WTC11 (cell line): ENCODE data around the gene HSFX3. TPM values are rescaled to one million over a fixed set of nuclear protein-coding genes. Genes with fewer than 3 reads are reported as not detected.

ENCODE experiments used
- ATAC-seq: fragments of 200-7000 bp; cut with Tn5 transposase; 2 replicates; pipeline ENCODE4 v1.10.0; 2021; ENCODE audit warnings: mild to moderate bottlenecking, moderate library complexity
- CTCF ChIA-PET: fragments of 300-600 bp; sonication (Branson Sonifier 250); formaldehyde crosslinking; loops from one replicate; lab custom pipeline; 2021; ENCODE audit warnings: antibody characterized with exemption; lab: Charles Lee
- POLR2A ChIA-PET: fragments of 350-600 bp; sonication (Branson Sonifier 250); formaldehyde crosslinking; loops from one replicate; lab custom pipeline; 2021; ENCODE audit warnings: antibody characterized with exemption; lab: Charles Lee
- DNase-seq: peaks from one replicate; pipeline ENCODE4 v3.0.0; 2021; ENCODE audit warnings: low spot score
- H3K27ac Mint-ChIP-seq: 2 replicates; pipeline ENCODE4 v1.8.0; 2021; ENCODE audit warnings: mixed read lengths
- H3K27me3 Mint-ChIP-seq: 2 replicates; pipeline ENCODE4 v1.8.0; 2021; ENCODE audit warnings: low read depth, mild to moderate bottlenecking, moderate library complexity, mixed read lengths
- H3K36me3 Mint-ChIP-seq: 2 replicates; pipeline ENCODE4 v1.8.0; 2021; ENCODE audit warnings: mixed read lengths
- H3K4me1 Mint-ChIP-seq: 2 replicates; pipeline ENCODE4 v1.8.0; 2022; ENCODE audit warnings: mixed read lengths
- H3K4me3 Mint-ChIP-seq: 2 replicates; pipeline ENCODE4 v1.8.0; 2021; ENCODE audit warnings: mild to moderate bottlenecking, moderate library complexity, mixed read lengths
- H3K9me3 Mint-ChIP-seq: 2 replicates; pipeline ENCODE4 v1.8.0; 2021; ENCODE audit warnings: mixed read lengths
- ARID4B ChIP-seq: sonication (generic); formaldehyde crosslinking; IDR thresholded peaks from 2 replicates; pipeline ENCODE4 v1.8.0; 2023; ENCODE audit warnings: missing genetic modification reagents, mild to moderate bottlenecking, borderline replicate concordance
- CTCF ChIP-seq: fragments of 200-600 bp; IDR thresholded peaks from 2 replicates; pipeline ENCODE4 v1.8.0; 2022; ENCODE audit warnings: antibody characterized with exemption
- EMX1 ChIP-seq: fragments of 250-450 bp; sonication (Bioruptor Pico); IDR thresholded peaks from 2 replicates; pipeline ENCODE4 v1.8.0; 2021; ENCODE audit warnings: mild to moderate bottlenecking
- ETV6 ChIP-seq: sonication (generic); formaldehyde crosslinking; IDR thresholded peaks from 2 replicates; pipeline ENCODE4 v1.8.1; 2022; ENCODE audit warnings: mild to moderate bottlenecking, missing genetic modification reagents
- FOXJ3 ChIP-seq: sonication (generic); formaldehyde crosslinking; IDR thresholded peaks from 2 replicates; pipeline ENCODE4 v1.9.0; 2021; ENCODE audit warnings: missing genetic modification reagents, mild to moderate bottlenecking, borderline replicate concordance
- GRHL2 ChIP-seq: fragments of 250-450 bp; sonication (Bioruptor Pico); IDR thresholded peaks from 2 replicates; pipeline ENCODE4 v1.8.0; 2022; ENCODE audit warnings: mild to moderate bottlenecking, moderate library complexity; ENCODE audit not compliant: insufficient replicate concordance, severe bottlenecking
- KAT7 ChIP-seq: sonication (generic); formaldehyde crosslinking; IDR thresholded peaks from 2 replicates; pipeline ENCODE4 v1.8.1; 2023; ENCODE audit warnings: missing genetic modification reagents, mild to moderate bottlenecking, borderline replicate concordance
- MAX ChIP-seq: sonication (generic); formaldehyde crosslinking; IDR thresholded peaks from 2 replicates; pipeline ENCODE4 v1.8.0; 2022; ENCODE audit warnings: mild to moderate bottlenecking, missing genetic modification reagents
- MLX ChIP-seq: sonication (generic); formaldehyde crosslinking; IDR thresholded peaks from 2 replicates; pipeline ENCODE4 v1.8.1; 2023; ENCODE audit warnings: mild to moderate bottlenecking, missing genetic modification reagents, moderate library complexity
- MXD4 ChIP-seq: fragments of 250-450 bp; sonication (Bioruptor Pico); IDR thresholded peaks from 2 replicates; pipeline ENCODE4 v1.8.0; 2021; ENCODE audit warnings: mild to moderate bottlenecking, moderate library complexity, borderline replicate concordance
- NFE2L1 ChIP-seq: sonication (generic); formaldehyde crosslinking; IDR thresholded peaks from 2 replicates; pipeline ENCODE4 v1.8.1; 2023; ENCODE audit warnings: missing genetic modification reagents
- NR2C2 ChIP-seq: sonication (generic); formaldehyde crosslinking; IDR thresholded peaks from 2 replicates; pipeline ENCODE4 v1.8.0; 2022; ENCODE audit warnings: mild to moderate bottlenecking, missing genetic modification reagents
- PRRX2 ChIP-seq: fragments of 250-450 bp; sonication (Bioruptor Pico); IDR thresholded peaks from 2 replicates; pipeline ENCODE4 v1.8.0; 2021; ENCODE audit warnings: mild to moderate bottlenecking
- RELA ChIP-seq: sonication (generic); formaldehyde crosslinking; IDR thresholded peaks from 2 replicates; pipeline ENCODE4 v1.8.1; 2022; ENCODE audit warnings: missing genetic modification reagents, mild to moderate bottlenecking, borderline replicate concordance
- STAT6 ChIP-seq: sonication (generic); formaldehyde crosslinking; conservative IDR thresholded peaks from 2 replicates; pipeline ENCODE4 v1.8.1; 2023; ENCODE audit warnings: mild to moderate bottlenecking, low read depth, missing genetic modification reagents, moderate library complexity
- USF1 ChIP-seq: sonication (generic); formaldehyde crosslinking; IDR thresholded peaks from 2 replicates; pipeline ENCODE4 v1.8.0; 2022; ENCODE audit warnings: mild to moderate bottlenecking, missing genetic modification reagents
- ZMAT4 ChIP-seq: fragments of 250-450 bp; sonication (Bioruptor Pico); IDR thresholded peaks from 2 replicates; pipeline ENCODE4 v1.9.0; 2021; ENCODE audit warnings: mild to moderate bottlenecking
- ZNF317 ChIP-seq: sonication (generic); formaldehyde crosslinking; IDR thresholded peaks from 2 replicates; pipeline ENCODE4 v1.8.1; 2023; ENCODE audit warnings: low read depth, mild to moderate bottlenecking, moderate library complexity, missing genetic modification reagents, borderline replicate concordance
- ZNF416 ChIP-seq: fragments of 250-450 bp; sonication (Bioruptor Pico); IDR thresholded peaks from 2 replicates; pipeline ENCODE4 v1.9.0; 2021; ENCODE audit warnings: mild to moderate bottlenecking, inconsistent platforms
- ZNF423 ChIP-seq: fragments of 250-450 bp; sonication (Bioruptor Pico); IDR thresholded peaks from 2 replicates; pipeline ENCODE4 v2.1.2; 2022; ENCODE audit warnings: mild to moderate bottlenecking, moderate library complexity
- ZNF512 ChIP-seq: sonication (generic); formaldehyde crosslinking; IDR thresholded peaks from 2 replicates; pipeline ENCODE4 v1.8.1; 2022; ENCODE audit warnings: missing genetic modification reagents, borderline replicate concordance
- total RNA-seq: library from RNA; stranded (reverse); gene quantifications from 3 replicates; pipeline ENCODE4 v1.2.3, GENCODE V29; 2021

The HSFX3 gene
- total RNA-seq, 1 experiment from 2014 or later = not detected

- TF ChIP-seq STAT6 (CRISPR knock-in tag) (no peak), NR2C2 (CRISPR knock-in tag) (no peak), NFE2L1 (CRISPR knock-in tag) (no peak), MAX (CRISPR knock-in tag) (no peak), CTCF (no peak), ZNF416 (no peak), ARID4B (no peak), KAT7 (no peak), RELA (CRISPR knock-in tag) (no peak), ZNF512 (CRISPR knock-in tag) (no peak), ETV6 (CRISPR knock-in tag) (no peak), FOXJ3 (no peak), EMX1 (CRISPR knock-in tag) (no peak), USF1 (no peak), ZNF423 (CRISPR knock-in tag) (no peak)
Observed at GRCh38 chrX:149510386-149510785, 39.3 kb downstream of the HSFX3 start (continued).

GRCh38 chrX:149508467-149508866 is 41.3 kb downstream of the HSFX3 start:
- POLR2A ChIA-PET = no interaction called here
- CTCF ChIA-PET = no interaction called here

More at GRCh38 chrX:149508467-149508866, 41.3 kb downstream of the HSFX3 start:
- ATAC-seq (no peak), DNase-seq (no peak)
- Mint-ChIP-seq H3K27ac (no peak overlapping the region), H3K4me3 (no peak overlapping the region), H3K4me1 (peaks cover 13% of the 10 kb centered on the region), H3K27me3 (peaks cover 33% of the 10 kb centered on the region), H3K36me3 (no peaks in the 10 kb centered on the region), H3K9me3 (no peaks in the 10 kb centered on the region)
- TF ChIP-seq ZMAT4 (no peak), USF1 (no peak), MLX (no peak), GRHL2 (no peak), PRRX2 (CRISPR knock-in tag) (no peak), ZNF317 (CRISPR knock-in tag) (no peak), MXD4 (CRISPR knock-in tag) (no peak)
